IMR-90 (cell line): ENCODE measurements around the gene SLC34A3. TPM values are rescaled to one million over a fixed set of nuclear protein-coding genes. Genes with fewer than 3 reads are reported as not detected.
A peak's percentile ranks its signal among the peaks of the same experiment; 100 is the strongest.

Experiments used
- ATAC-seq: fragments of 200-7000 bp; cut with Tn5 transposase; 2 replicates; pipeline ENCODE4 v1.9.1; 2020; ENCODE audit warnings: low read depth, mild to moderate bottlenecking, moderate library complexity
- BruUV-seq: library from RNA; stranded (reverse); fragments of 400-500 nt; replicated peaks from 2 replicates; lab custom pipeline; 2021; lab: Mats Ljungman, UMichigan
- CTCF ChIA-PET: fragments of 300-600 bp; formaldehyde crosslinking; extraction: SDS; loops from one replicate; lab custom pipeline; 2021; ENCODE audit warnings: antibody characterized with exemption; lab: Yijun Ruan, JAX
- POLR2A ChIA-PET: fragments of 300-600 bp; sonication (Branson Sonifier 250); formaldehyde crosslinking; loops from one replicate; lab custom pipeline; 2022; ENCODE audit warnings: antibody characterized with exemption; ENCODE audit not compliant: unreplicated experiment; lab: Charles Lee
- DNase-seq: peaks from one replicate; pipeline ENCODE4 v3.0.0; 2013
- H2AFZ ChIP-seq: replicated peaks from 2 replicates; pipeline ENCODE3; 2013; ENCODE audit warnings: low read length, mild to moderate bottlenecking; ENCODE audit not compliant: poor library complexity
- H2AK5ac ChIP-seq: 2 replicates; pipeline ENCODE4 v1.6.1; 2013; ENCODE audit warnings: low read depth, low read length, inconsistent platforms
- H2AK9ac ChIP-seq: replicated peaks from 2 replicates; pipeline ENCODE3; 2013; ENCODE audit warnings: mild to moderate bottlenecking, low read depth, low read length, moderate library complexity; ENCODE audit not compliant: poor library complexity
- H2BK120ac ChIP-seq: 2 replicates; pipeline ENCODE4 v1.6.1; 2013; ENCODE audit warnings: low read depth, low read length, inconsistent platforms
- H2BK15ac ChIP-seq: 3 replicates; pipeline ENCODE4 v1.6.1; 2013; ENCODE audit warnings: low read depth, low read length, inconsistent platforms
- H2BK20ac ChIP-seq: 2 replicates; pipeline ENCODE4 v1.6.1; 2013; ENCODE audit warnings: low read depth, mild to moderate bottlenecking, inconsistent platforms, low read length, moderate library complexity
- H2BK5ac ChIP-seq: 2 replicates; pipeline ENCODE4 v1.6.1; 2013; ENCODE audit warnings: mild to moderate bottlenecking, low read depth, low read length, inconsistent platforms; ENCODE audit not compliant: poor library complexity, severe bottlenecking
- H3K14ac ChIP-seq: replicated peaks from 2 replicates; pipeline ENCODE4 v1.6.1; 2013; ENCODE audit warnings: low read depth, low read length, inconsistent platforms
- H3K18ac ChIP-seq: 2 replicates; pipeline ENCODE4 v1.6.1; 2013; ENCODE audit warnings: low read depth, low read length, control low read depth
- H3K23ac ChIP-seq: 2 replicates; pipeline ENCODE4 v1.6.1; 2013; ENCODE audit warnings: low read depth, low read length, inconsistent platforms
- H3K27ac ChIP-seq: 2 replicates; pipeline ENCODE4 v1.5.1; 2013; ENCODE audit warnings: mild to moderate bottlenecking, control low read depth, low read length; ENCODE audit not compliant: insufficient read depth
- H3K27me3 ChIP-seq: 2 replicates; pipeline ENCODE4 v1.6.1; 2013; ENCODE audit warnings: low read length; ENCODE audit not compliant: control insufficient read depth, insufficient read depth
- H3K36me3 ChIP-seq: 2 replicates; pipeline ENCODE4 v1.6.1; 2013; ENCODE audit warnings: low read length, mixed read lengths; ENCODE audit not compliant: control insufficient read depth, insufficient read depth
- H3K4ac ChIP-seq: 2 replicates; pipeline ENCODE4 v1.6.1; 2013; ENCODE audit warnings: low read depth, low read length, inconsistent platforms
- H3K4me1 ChIP-seq: 2 replicates; pipeline ENCODE4 v1.6.1; 2013; ENCODE audit warnings: low read length, mixed read lengths; ENCODE audit not compliant: control insufficient read depth, insufficient read depth
- H3K4me2 ChIP-seq: 2 replicates; pipeline ENCODE4 v1.6.1; 2013; ENCODE audit warnings: low read depth, mild to moderate bottlenecking, control low read depth, low read length, moderate library complexity
- H3K4me3 ChIP-seq: 2 replicates; pipeline ENCODE4 v1.5.1; 2013; ENCODE audit warnings: low read depth, mild to moderate bottlenecking, control low read depth, low read length, moderate library complexity; ENCODE audit not compliant: insufficient read depth
- H3K56ac ChIP-seq: 2 replicates; pipeline ENCODE4 v1.6.1; 2013; ENCODE audit warnings: low read length, inconsistent platforms; ENCODE audit not compliant: insufficient read depth; ENCODE audit errors: extremely low read depth
- H3K79me1 ChIP-seq, 2 experiments: 2 replicates each; pipeline ENCODE4 v1.6.1; 2013; ENCODE audit warnings: low read length in 2 of 2, inconsistent platforms in 1 of 2, low read depth in 1 of 2
- H3K9ac ChIP-seq: 2 replicates; pipeline ENCODE4 v1.6.1; 2013; ENCODE audit warnings: low read depth, low read length, control low read depth
- H3K9me1 ChIP-seq: 2 replicates; pipeline ENCODE4 v1.6.1; 2013; ENCODE audit warnings: low read length, inconsistent platforms; ENCODE audit not compliant: insufficient read depth
- H3K9me3 ChIP-seq: 2 replicates; pipeline ENCODE4 v1.6.1; 2013; ENCODE audit warnings: low read length; ENCODE audit not compliant: control insufficient read depth, insufficient read depth
- H4K20me1 ChIP-seq: 2 replicates; pipeline ENCODE4 v1.6.1; 2013; ENCODE audit warnings: low read length, inconsistent platforms; ENCODE audit not compliant: insufficient read depth
- H4K5ac ChIP-seq: 2 replicates; pipeline ENCODE4 v1.6.1; 2013; ENCODE audit warnings: mild to moderate bottlenecking, low read depth, low read length, control low read depth
- H4K8ac ChIP-seq, 2 experiments: 2 replicates each; pipeline ENCODE4 v1.6.1; 2013; ENCODE audit warnings: low read depth in 2 of 2, low read length in 2 of 2, control low read depth in 1 of 2, inconsistent platforms in 1 of 2
- H4K91ac ChIP-seq: 2 replicates; pipeline ENCODE4 v1.6.1; 2013; ENCODE audit warnings: low read depth, low read length, inconsistent platforms; ENCODE audit not compliant: insufficient read depth
- BHLHE40 ChIP-seq: fragments of 150-350 bp; IDR thresholded peaks from 2 replicates; pipeline ENCODE4 v1.6.1; 2016; ENCODE audit warnings: mild to moderate bottlenecking, low read depth, low read length
- CEBPB ChIP-seq: IDR thresholded peaks from 2 replicates; pipeline ENCODE4 v1.6.1; 2012; ENCODE audit warnings: low read depth, low read length, improper control_type of control experiment
- CHD1 ChIP-seq: IDR thresholded peaks from 2 replicates; pipeline ENCODE4 v1.6.1; 2012; ENCODE audit warnings: low read depth, low read length, improper control_type of control experiment
- FOS ChIP-seq: fragments of 150-350 bp; IDR thresholded peaks from 2 replicates; pipeline ENCODE4 v1.6.1; 2016; ENCODE audit warnings: low read depth, low read length
- MAFK ChIP-seq: IDR thresholded peaks from 2 replicates; pipeline ENCODE4 v1.6.1; 2012; ENCODE audit warnings: low read depth, low read length, improper control_type of control experiment
- MAZ ChIP-seq: IDR thresholded peaks from 2 replicates; pipeline ENCODE4 v1.6.1; 2012; ENCODE audit warnings: low read depth, mild to moderate bottlenecking, low read length, improper control_type of control experiment, moderate library complexity, borderline replicate concordance
- MXI1 ChIP-seq: IDR thresholded peaks from 2 replicates; pipeline ENCODE4 v1.6.1; 2012; ENCODE audit warnings: low read depth, mild to moderate bottlenecking, low read length, moderate library complexity, borderline replicate concordance
- NFE2L2 ChIP-seq: fragments of 150-350 bp; IDR thresholded peaks from 2 replicates; pipeline ENCODE4 v1.6.1; 2016; ENCODE audit warnings: low read depth, mild to moderate bottlenecking, low read length
- POLR2A ChIP-seq: IDR thresholded peaks from 2 replicates; pipeline ENCODE4 v1.6.1; 2012; ENCODE audit warnings: mild to moderate bottlenecking, low read depth, low read length
- RAD21 ChIP-seq: IDR thresholded peaks from 2 replicates; pipeline ENCODE4 v1.6.1; 2012; ENCODE audit warnings: low read length, improper control_type of control experiment
- RFX5 ChIP-seq: IDR thresholded peaks from 2 replicates; pipeline ENCODE4 v1.8.0; 2012; ENCODE audit warnings: low read depth, mild to moderate bottlenecking, low read length, moderate library complexity
- SMC3 ChIP-seq: fragments of 150-350 bp; IDR thresholded peaks from 2 replicates; pipeline ENCODE4 v1.6.1; 2016; ENCODE audit warnings: low read depth, mild to moderate bottlenecking, antibody characterized with exemption, low read length, moderate library complexity
- WGBS, 2 experiments: methylation state at CpG; one replicate each; pipeline versions ENCODE4 v1.1.5 to v1.1.7; 2013; ENCODE audit warnings: missing lambda C conversion rate in 2 of 2; ENCODE audit not compliant: insufficient read length in 1 of 2; ENCODE audit errors: extremely low coverage in 2 of 2; 5-methylcytosine and 5-hydroxymethylcytosine counted together
- dilution Hi-C: fragments of 300-500 bp; cut with HindIII; formaldehyde crosslinking; loops from one replicate; pipeline ENCODE4 v1.14.3; 2018; ENCODE audit warnings: low sequenced_read_pairs; ENCODE audit not compliant: unreplicated experiment
- in situ Hi-C: fragments of 300-500 bp; cut with MboI; formaldehyde crosslinking; loops from 3 replicates; pipeline ENCODE4 v1.14.3; 2019; ENCODE audit warnings: low sequenced_read_pairs, inconsistent platforms, mixed read lengths
- intact Hi-C: fragments of 100-400 bp; cut with micrococcal nuclease; formaldehyde crosslinking; loops from 2 replicates; pipeline ENCODE4 v1.10.0; 2022
- polyA plus RNA-seq, 3 experiments: library from polyadenylated mRNA; depleted of rRNA; stranded (reverse); fragments of >200 nt; gene quantifications; 2 replicates each; pipeline ENCODE4 v1.2.3, GENCODE V29; 2012; ENCODE audit warnings: low replicate concordance in 1 of 3
- total RNA-seq: library from RNA; depleted of rRNA; stranded (reverse); fragments of >200 nt; gene quantifications from 2 replicates; pipeline ENCODE4 v1.2.3, GENCODE V29; 2012
- TF ChIP-seq, protein P1 (sequence below): conservative IDR thresholded peaks from 2 replicates; pipeline ENCODE4 v1.5.1; 2012; ENCODE audit warnings: mild to moderate bottlenecking, low read depth, low read length, improper control_type of control experiment
- TF ChIP-seq, protein P2 (sequence below): fragments of 150-350 bp; IDR thresholded peaks from 2 replicates; pipeline ENCODE4 v1.6.1; 2017; ENCODE audit warnings: mild to moderate bottlenecking, antibody characterized with exemption, low read length, low read depth
- TF ChIP-seq, protein P3 (sequence below): fragments of 150-350 bp; IDR thresholded peaks from 2 replicates; pipeline ENCODE4 v1.6.1; 2016; ENCODE audit warnings: low read depth, mild to moderate bottlenecking, low read length, moderate library complexity, borderline replicate concordance

The SLC34A3 gene
- total and polyA plus RNA-seq, 2 of the 4 experiments (the other 2 are of a cell fraction): not detected

DNA sequence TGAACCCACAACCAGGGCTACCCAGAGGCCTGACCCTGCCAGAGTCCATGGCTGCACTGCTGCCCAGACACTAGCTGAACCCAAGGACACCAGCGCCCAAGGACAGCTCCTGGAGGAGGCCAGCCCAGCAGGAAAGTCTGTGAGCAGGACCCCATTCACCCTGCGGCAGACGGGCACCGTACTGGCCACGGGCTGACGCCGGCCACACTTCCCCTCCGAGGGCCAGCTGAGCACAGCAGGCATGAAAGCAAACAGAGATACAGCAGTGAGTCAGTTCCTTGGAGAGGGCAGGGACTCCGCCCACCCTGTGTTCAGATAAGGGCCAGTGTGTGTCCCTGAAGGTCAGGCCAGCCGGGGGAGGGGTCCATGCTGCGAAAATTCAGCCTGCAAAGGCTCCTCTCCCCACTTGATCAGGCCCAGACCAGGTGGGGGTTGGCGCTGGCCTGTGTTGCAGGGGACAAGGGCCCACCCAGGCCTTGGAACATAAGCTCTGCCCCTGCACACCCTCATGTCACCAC is 11.9 kb upstream of the SLC34A3 start:
- H3K4ac ChIP-seq: no peak overlapping the region; the same call in 1 of the 2 replicates
- no peak overlapping the region for H3K4me3 ChIP-seq
- H3K4me1 ChIP-seq: peaks cover 14% of the 10 kb centered on the region
- peak overlapping the region in 1 of 2 experiments; percentile 26; a peak in 1 of 4 replicates for H4K8ac ChIP-seq
- no peak overlapping the region for H4K91ac ChIP-seq
- peak; percentile 20 for ATAC-seq
- H2BK15ac ChIP-seq: 0 out of 3 replicates have a peak overlapping the region, but pooled peaks have one; percentile 22
- no peak overlapping the region for H3K4me2 ChIP-seq
- no peak overlapping the region; the same call in 1 of the 2 replicates for H4K5ac ChIP-seq
- H3K9me3 ChIP-seq: no peaks in the 10 kb centered on the region
- no peak overlapping the region for H3K14ac ChIP-seq
- peak; percentile 34 for DNase-seq
- H4K20me1 ChIP-seq: no peaks in the 10 kb centered on the region
- peak overlapping the region; percentile 61 for H2AFZ ChIP-seq
- peak overlapping the region; percentile 23 for H2BK5ac ChIP-seq
- H3K18ac ChIP-seq: no peak overlapping the region
- intact Hi-C loops: no loop called here
- ChIA-PET POLR2A (interaction anchor here (0.6 kb wide), 1 partner anchor 15 kb away, joined by 5 read pairs; no protein-coding TSS in a partner anchor), CTCF (no interaction called here)
- H3K27ac ChIP-seq: peak overlapping the region; percentile 31; the same call in 1 of the 2 replicates
- no TSS peak for BruUV-seq
- no peak overlapping the region for H3K56ac ChIP-seq
- H3K36me3 ChIP-seq: peaks cover 16% of the 10 kb centered on the region
- peaks cover 3% of the 10 kb centered on the region; the same call in 1 of the 2 replicates for H3K9me1 ChIP-seq
- in situ Hi-C loops: no loop called here
- H3K23ac ChIP-seq: no peak overlapping the region
- H2AK9ac ChIP-seq: peak overlapping the region; percentile 72
- H2BK20ac ChIP-seq: no peak overlapping the region
- no peak overlapping the region for H3K9ac ChIP-seq
- H3K27me3 ChIP-seq: no peaks in the 10 kb centered on the region
- peaks cover 0 to 4% of the 10 kb centered on the region in 2 experiments; a peak in 1 of 4 replicates for H3K79me1 ChIP-seq
- no peak for TF ChIP-seq BHLHE40
- TF ChIP-seq SMC3: no peak
- no peak for TF ChIP-seq CEBPB
- TF ChIP-seq MXI1: no peak
- TF ChIP-seq POLR2A: no peak
- no peak for TF ChIP-seq MAFK
- TF ChIP-seq, protein P1, sequence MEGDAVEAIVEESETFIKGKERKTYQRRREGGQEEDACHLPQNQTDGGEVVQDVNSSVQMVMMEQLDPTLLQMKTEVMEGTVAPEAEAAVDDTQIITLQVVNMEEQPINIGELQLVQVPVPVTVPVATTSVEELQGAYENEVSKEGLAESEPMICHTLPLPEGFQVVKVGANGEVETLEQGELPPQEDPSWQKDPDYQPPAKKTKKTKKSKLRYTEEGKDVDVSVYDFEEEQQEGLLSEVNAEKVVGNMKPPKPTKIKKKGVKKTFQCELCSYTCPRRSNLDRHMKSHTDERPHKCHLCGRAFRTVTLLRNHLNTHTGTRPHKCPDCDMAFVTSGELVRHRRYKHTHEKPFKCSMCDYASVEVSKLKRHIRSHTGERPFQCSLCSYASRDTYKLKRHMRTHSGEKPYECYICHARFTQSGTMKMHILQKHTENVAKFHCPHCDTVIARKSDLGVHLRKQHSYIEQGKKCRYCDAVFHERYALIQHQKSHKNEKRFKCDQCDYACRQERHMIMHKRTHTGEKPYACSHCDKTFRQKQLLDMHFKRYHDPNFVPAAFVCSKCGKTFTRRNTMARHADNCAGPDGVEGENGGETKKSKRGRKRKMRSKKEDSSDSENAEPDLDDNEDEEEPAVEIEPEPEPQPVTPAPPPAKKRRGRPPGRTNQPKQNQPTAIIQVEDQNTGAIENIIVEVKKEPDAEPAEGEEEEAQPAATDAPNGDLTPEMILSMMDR: no peak
- TF ChIP-seq, protein P2, sequence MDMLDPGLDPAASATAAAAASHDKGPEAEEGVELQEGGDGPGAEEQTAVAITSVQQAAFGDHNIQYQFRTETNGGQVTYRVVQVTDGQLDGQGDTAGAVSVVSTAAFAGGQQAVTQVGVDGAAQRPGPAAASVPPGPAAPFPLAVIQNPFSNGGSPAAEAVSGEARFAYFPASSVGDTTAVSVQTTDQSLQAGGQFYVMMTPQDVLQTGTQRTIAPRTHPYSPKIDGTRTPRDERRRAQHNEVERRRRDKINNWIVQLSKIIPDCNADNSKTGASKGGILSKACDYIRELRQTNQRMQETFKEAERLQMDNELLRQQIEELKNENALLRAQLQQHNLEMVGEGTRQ: no peak
- TF ChIP-seq CHD1: no peak
- TF ChIP-seq RFX5: no peak
- TF ChIP-seq, protein P3, sequence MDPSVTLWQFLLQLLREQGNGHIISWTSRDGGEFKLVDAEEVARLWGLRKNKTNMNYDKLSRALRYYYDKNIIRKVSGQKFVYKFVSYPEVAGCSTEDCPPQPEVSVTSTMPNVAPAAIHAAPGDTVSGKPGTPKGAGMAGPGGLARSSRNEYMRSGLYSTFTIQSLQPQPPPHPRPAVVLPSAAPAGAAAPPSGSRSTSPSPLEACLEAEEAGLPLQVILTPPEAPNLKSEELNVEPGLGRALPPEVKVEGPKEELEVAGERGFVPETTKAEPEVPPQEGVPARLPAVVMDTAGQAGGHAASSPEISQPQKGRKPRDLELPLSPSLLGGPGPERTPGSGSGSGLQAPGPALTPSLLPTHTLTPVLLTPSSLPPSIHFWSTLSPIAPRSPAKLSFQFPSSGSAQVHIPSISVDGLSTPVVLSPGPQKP: no peak
- no peak for TF ChIP-seq MAZ
- no peak for TF ChIP-seq FOS
- no peak for TF ChIP-seq RAD21
- no peak for TF ChIP-seq NFE2L2
- dilution Hi-C loops: no loop called here
- no peak overlapping the region for H2BK120ac ChIP-seq
- no peak overlapping the region for H2AK5ac ChIP-seq
- 72% methylated on average over 8 of the region's 12 CpGs; no CpG with 5 or more reads in 1 of the 2 experiments for WGBS, 2 experiments
